ENCODE measurements around the gene BPIFB1. TPM values are rescaled to one million over a fixed set of nuclear protein-coding genes. Genes with fewer than 3 reads are reported as not detected.
A peak's percentile ranks its signal among the peaks of the same experiment; 100 is the strongest.

Gene BPIFB1
- total and polyA plus RNA-seq, 2 of the 13 experiments (the other 11 are each of a cell fraction or from before 2014, with no cell fraction given): 0.82 to 4.4 TPM

GRCh38 chr20:33272155-33272873 lies 10.7 kb upstream of the BPIFB1 start (continued):
- TF ChIP-seq TFDP1 (CRISPR knock-in tag; IDR thresholded peaks at IDR 0.05; ENCODE audit: borderline replicate concordance) (no peak), SRSF9 (IDR thresholded peaks at IDR 0.05; ENCODE audit: borderline replicate concordance, insufficient read depth, low read depth, low read length, poor library complexity, severe bottlenecking) (no peak), HIC2 (CRISPR knock-in tag; IDR thresholded peaks at IDR 0.05; ENCODE audit: low read depth) (peak; percentile 77; the same call in 1 of the 2 replicates), HOXA9 (CRISPR knock-in tag; IDR thresholded peaks at IDR 0.05; ENCODE audit: borderline replicate concordance) (no peak), CERS6 (CRISPR knock-in tag; IDR thresholded peaks at IDR 0.05) (no peak), LCORL (IDR thresholded peaks at IDR 0.05) (no peak), LCORL (CRISPR knock-in tag; IDR thresholded peaks at IDR 0.05) (peak; percentile 62; the same call in 1 of the 2 replicates), ZNF746 (CRISPR knock-in tag; IDR thresholded peaks at IDR 0.05) (no peak; the same call in 1 of the 2 replicates), HDAC1 (CRISPR knock-in tag; IDR thresholded peaks at IDR 0.05) (peak; percentile 32; the same call in 1 of the 2 replicates), FOXO4 (CRISPR knock-in tag; conservative IDR thresholded peaks at IDR 0.05) (no peak), TSC22D2 (CRISPR knock-in tag; IDR thresholded peaks at IDR 0.05; ENCODE audit: borderline replicate concordance) (no peak), PAXIP1 (CRISPR knock-in tag; conservative IDR thresholded peaks at IDR 0.05) (peak; percentile 89), EP300 (IDR thresholded peaks at IDR 0.05; ENCODE audit: low read depth in 2 of 2, low read length in 2 of 2) (peak in 1 of 2 experiments; percentile 75; a peak in 2 of 4 replicates), EP300 (CRISPR knock-in tag; IDR thresholded peaks at IDR 0.05; ENCODE audit: borderline replicate concordance) (no peak), NFE2 (CRISPR knock-in tag; IDR thresholded peaks at IDR 0.05) (no peak), USF2 (IDR thresholded peaks at IDR 0.05; ENCODE audit: low read depth, low read length) (no peak), USF2 (CRISPR knock-in tag; IDR thresholded peaks at IDR 0.05; ENCODE audit: borderline replicate concordance) (no peak)

Data from HepG2 (cell line).